Measurements from ENCODE around the gene KDM5B.
"Not testable (repeated sequence)": the region's sequence is repeated elsewhere in the genome, so short reads cannot be mapped to it uniquely, and the experiment has no call there.

KDM5B gene

DNA sequence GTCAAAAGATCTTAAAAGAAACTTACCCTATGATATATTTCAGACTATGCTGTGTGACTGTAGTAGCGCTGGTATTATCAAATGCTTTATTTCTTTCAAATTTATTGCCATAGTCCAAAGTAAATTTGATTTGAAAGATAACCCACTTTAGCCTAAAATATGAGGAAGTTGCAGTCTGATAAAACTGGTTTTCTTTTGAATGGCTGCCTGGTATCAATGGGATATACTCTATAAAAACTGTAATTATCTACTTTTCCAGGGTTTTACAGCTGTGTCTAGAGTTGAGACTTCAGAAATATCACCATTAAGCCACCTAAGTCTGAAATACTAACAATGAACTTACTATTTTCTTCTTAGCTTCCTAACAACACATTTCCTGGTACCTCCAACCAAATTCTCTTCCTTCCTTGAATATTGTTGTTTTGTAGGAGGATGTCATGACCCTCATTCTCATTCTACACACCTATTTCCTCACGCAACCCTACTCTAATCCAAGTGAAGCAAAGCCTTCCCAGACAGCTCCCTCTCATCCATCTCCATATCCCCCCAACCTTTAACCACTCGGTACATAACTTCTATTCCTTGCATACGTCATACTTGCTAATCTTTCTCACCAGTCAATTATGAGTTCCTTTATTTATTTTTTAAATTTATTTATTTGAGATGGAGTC lies 17.0 kb downstream of the KDM5B start:
- DNase-seq, result no peak

GRCh38 chr1:202788800-202789199 lies 19.4 kb downstream of the KDM5B start:
- DNase-seq, result no peak

GRCh38 chr1:202786804-202787203 lies 21.4 kb downstream of the KDM5B start:
- DNase-seq, result no peak

- no peak for DNase-seq
These were observed 27.0 kb downstream of the KDM5B start for GRCh38 chr1:202781180-202781579.

- no peak for DNase-seq
These were observed 38.1 kb downstream of the KDM5B start for GRCh38 chr1:202770135-202770534.

GRCh38 chr1:202765721-202766120 lies 42.5 kb downstream of the KDM5B start:
- DNase-seq, result no peak

DNA sequence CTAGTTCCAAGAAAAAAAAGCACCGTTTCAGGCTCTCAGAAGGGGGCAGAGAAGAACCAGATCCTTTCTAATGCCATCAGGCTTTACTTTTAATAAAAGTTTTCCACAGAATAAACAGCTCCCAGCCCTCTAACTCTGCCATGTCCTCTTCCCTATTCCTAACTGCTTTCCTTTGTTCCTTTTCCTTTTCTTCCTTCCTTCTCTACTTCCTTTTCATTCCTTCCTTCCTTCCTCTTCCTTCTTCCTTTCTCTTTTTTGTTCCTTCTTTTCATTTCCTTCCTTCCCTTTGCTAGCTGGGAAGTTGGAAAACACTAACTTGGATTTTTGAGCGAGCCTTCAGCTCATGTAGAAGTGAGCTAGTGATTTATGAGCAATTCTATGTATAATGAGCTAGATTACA lies 46.2 kb downstream of the KDM5B start:
- DNase-seq, result no peak

DNA sequence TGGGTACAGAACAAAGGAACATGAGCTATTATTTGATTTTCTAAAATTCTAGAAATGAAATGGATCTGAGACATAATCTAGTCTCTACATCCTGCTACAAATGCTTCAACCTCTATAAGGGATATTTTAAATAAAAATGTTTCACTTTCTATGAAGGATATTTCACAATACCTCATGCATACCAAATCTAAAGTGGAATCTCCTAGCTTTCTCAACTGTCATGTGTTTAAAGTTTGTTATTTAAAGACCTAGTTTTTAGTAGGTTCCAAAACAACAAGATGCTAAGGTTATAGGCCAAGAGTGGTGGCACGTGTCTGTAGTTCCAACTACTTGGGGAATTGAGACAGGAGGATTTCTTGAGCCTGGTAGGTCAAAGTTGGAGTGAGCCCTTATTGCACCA lies 47.6 kb downstream of the KDM5B start:
- DNase-seq, result no peak

DNA sequence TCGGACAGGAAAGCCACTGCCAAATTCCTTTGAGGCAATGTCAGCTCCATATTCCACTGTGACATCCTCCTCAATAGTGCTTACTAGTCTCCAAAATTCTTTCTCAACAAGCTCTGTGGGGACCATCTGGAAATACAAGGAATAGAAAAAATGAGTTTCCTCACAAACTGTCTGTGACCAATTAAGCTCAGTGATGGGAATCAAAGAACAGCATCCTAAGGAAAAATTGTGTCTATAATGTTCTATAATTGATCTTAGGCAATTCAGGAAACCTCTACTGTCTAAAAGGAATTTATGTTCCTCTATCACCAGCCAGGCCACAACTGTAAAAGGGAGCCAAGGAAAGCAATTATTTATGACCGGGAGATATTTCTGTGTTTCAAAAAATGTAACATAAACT lies 51.8 kb downstream of the KDM5B start:
- DNase-seq, result no peak

GRCh38 chr1:202754293-202754692 lies 53.9 kb downstream of the KDM5B start:
- no peak for DNase-seq

DNA sequence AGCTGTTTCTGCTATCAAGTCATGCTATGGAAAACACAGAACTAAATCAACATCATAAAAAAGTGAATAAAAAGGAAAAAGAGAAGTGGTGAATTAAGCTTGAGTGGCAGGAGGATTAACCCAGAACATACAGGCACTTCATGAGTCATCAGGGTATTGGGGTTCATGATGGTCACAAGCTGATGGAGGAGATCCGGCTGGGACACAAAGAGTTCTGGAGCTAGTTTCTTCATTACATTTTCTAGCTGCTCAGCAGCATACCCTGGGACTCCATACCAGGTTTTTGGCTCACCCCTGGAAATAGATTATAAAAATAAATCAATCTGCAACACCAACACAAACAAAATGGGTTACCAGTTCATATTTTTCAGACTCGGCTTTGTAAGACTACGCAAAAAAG lies 55.4 kb downstream of the KDM5B start:
- DNase-seq, result no peak

GRCh38 chr1:202750761-202751160 lies 57.5 kb downstream of the KDM5B start:
- DNase-seq, result no peak

DNA sequence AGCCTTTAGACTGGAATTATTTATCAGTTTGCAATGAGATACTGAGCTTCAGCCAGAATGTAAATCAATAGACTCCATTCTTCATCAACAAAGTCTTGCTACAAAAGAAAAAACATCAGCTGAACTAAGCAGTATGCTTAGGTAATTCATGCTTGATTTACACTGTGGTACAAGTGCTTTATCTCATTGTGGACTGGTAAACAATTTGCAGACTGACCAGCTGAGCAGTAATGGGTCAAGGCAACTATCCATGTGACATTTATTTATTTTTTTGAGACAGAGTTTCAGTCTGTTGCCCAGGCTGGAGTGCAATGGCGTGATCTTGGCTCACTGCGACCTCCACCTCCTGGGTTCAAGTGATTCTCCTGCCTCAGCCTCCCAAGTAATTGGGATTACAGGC lies 58.2 kb downstream of the KDM5B start:
- no peak for DNase-seq

- DNase-seq, result no peak
These were observed 62.8 kb downstream of the KDM5B start for GRCh38 chr1:202745323-202745888.

GRCh38 chr1:202744770-202745169 lies 63.5 kb downstream of the KDM5B start:
- not testable (repeated sequence) for DNase-seq

GRCh38 chr1:202742496-202742895 lies 65.7 kb downstream of the KDM5B start:
- DNase-seq, result no peak

GRCh38 chr1:202733251-202733650 lies 75.0 kb downstream of the KDM5B start:
- DNase-seq, result no peak

GRCh38 chr1:202728951-202729350 lies 79.3 kb downstream of the KDM5B start:
- DNase-seq, result no peak

DNA sequence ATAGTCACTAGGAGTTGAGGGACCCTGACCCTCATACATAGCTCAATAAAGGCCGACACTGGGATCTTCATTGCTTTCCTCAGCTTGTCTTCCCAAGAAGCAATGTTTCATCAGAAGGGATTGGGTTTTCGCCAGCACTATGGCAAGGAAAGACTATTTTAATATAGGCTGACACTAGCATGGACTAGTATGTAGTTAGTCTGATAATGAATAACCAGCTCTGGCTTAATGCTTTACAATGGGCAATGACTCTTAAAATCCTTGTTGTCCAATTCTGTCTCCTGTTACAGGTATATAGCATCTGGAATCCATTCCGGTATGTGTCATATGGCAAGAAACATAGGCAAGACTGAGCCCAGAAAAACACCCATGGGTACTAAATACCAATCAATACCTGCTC lies 82.7 kb downstream of the KDM5B start:
- DNase-seq, result no peak

DNA sequence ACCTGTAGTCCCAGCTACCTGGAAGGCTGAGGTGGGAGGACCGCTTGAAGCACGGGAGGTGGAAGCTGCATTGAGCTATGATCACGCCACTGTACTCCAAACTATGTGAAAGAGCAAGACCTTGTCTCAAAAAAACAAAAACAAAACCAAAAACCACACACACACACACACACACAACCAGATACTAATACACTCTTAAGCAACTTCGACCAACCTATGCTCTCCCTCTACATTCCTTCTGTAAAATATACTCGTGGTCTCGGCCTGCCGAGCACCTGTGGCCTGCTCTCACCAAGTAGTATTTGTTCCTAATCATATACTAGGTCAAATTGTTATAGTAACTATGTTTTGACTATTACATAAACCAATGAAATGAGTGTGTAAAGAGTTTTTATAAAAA lies 84.5 kb downstream of the KDM5B start:
- no peak for DNase-seq

DNA sequence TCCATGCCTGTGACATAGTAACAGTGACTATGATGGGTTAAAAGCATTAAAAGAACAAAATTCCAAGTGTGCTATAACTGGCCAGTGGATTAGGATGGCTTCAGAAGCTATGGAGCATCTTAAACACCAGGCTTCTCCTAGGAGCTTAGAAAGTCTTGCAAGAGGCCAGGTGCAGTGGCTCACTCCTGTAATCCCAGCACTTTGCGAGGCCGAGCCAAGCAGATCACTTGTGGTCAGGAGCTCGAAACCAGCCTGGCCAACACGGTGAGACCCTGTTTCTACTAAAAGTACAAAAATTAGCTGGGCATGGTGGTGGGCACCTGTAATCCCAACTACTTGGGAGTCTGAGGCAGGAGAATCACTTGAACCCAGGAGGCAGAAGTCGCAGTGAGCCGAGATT lies 85.2 kb downstream of the KDM5B start:
- not testable (repeated sequence) for DNase-seq

DNA sequence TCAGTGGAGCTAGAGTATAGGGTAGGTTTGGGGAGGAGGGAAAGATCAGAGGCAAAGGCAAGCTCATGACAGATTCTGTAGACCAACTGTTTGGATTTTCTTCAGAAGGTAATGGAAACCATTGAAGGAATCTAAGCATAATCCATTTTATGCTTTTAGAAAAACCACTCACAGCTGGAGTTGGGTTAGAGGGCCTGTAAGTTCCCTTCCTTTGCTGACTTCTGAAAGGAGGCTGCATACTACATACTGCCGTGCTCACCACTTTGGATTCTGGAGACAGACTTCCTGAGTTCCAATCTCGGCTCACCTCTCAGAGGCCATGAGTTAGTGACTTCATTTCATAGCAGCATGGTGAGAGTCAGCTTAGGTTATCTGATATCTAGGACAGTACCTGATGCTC lies 91.6 kb downstream of the KDM5B start:
- no peak for DNase-seq

- not testable (repeated sequence) for DNase-seq
These were observed 94.0 kb downstream of the KDM5B start for GRCh38 chr1:202714202-202714601.

- no peak for DNase-seq
These were observed 95.1 kb downstream of the KDM5B start for GRCh38 chr1:202713110-202713509.

- DNase-seq, result no peak
These were observed 96.1 kb downstream of the KDM5B start for GRCh38 chr1:202711949-202712635.

All from activated CD4-positive, alpha-beta T cell treated with anti-CD3 and anti-CD28 coated beads, Interleukin-2, amount 50 U/mL, for 48 hours (primary cell).